Activated gamma-delta T cell treated with anti-CD3 and anti-CD28 coated beads, Interleukin-2, amount 50 U/mL, for 16 hours (primary cell): ENCODE results near the gene DNAH1.
"Not testable (repeated sequence)": the region's sequence is repeated elsewhere in the genome, so short reads cannot be mapped to it uniquely, and the experiment has no call there.

ENCODE experiments used
- DNase-seq: peaks from one replicate; pipeline ENCODE4 v3.0.0-alpha.2; 2020; ENCODE audit warnings: low read depth

The DNAH1 gene

DNA sequence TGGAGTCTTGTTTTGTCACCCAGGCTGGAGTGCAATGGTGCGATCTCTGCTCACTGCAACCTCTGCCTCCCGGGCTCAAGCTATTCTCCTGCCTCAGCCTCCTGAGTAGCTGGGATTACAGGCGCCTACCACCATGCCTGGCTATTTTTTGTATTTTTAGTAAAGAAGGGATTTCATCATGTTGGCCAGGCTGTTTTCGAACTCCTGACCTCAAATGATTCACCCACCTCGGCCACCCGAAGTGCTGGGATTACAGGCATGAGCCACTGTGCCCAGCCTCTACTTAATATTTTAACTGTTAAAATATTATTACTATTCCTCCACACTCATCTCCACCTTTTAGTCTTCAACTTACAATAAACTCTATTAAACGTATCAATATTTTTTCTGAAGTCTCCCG is 22.0 kb downstream of the DNAH1 start:
- not testable (repeated sequence) for DNase-seq

DNA sequence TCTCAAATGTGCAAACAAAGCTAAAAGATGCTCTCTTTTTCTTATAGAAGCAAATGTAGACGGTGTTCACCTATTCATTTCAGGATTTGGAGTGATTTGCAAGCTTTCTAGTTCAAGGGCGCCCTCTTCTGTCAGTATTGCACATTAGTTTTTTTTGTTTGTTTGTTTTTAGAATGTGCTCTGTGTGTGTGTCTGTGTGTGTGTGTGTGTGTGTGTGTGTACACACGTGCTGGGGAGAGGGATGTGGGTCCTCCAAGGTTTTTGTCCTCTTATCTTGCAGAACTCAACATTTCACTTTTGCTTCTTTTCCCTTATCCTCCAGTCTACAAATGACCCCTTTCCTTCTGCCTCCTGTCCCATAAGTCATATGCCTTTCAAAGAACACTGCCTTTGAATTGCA is 23.5 kb downstream of the DNAH1 start:
- DNase-seq = peak; percentile 29

DNA sequence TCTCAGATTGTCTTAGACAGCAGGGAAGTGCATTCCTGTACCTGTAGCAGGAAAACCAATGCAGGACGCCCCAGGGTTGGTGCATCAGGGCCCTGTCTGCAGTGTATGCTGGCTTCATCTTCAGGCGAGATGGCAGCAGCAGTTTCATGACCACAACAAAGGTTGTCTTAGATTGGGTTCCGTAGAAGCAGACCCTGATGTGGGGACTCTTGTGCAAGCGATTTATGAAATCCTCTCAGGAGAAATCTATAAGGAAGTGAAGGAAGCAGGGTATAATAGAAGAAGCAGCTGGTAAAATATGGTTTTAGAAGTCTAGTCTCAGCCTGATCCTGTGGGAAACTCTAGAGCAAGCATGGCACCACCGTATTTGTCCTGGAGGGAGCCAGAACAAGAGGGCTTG is 25.0 kb downstream of the DNAH1 start:
- no peak for DNase-seq

DNA sequence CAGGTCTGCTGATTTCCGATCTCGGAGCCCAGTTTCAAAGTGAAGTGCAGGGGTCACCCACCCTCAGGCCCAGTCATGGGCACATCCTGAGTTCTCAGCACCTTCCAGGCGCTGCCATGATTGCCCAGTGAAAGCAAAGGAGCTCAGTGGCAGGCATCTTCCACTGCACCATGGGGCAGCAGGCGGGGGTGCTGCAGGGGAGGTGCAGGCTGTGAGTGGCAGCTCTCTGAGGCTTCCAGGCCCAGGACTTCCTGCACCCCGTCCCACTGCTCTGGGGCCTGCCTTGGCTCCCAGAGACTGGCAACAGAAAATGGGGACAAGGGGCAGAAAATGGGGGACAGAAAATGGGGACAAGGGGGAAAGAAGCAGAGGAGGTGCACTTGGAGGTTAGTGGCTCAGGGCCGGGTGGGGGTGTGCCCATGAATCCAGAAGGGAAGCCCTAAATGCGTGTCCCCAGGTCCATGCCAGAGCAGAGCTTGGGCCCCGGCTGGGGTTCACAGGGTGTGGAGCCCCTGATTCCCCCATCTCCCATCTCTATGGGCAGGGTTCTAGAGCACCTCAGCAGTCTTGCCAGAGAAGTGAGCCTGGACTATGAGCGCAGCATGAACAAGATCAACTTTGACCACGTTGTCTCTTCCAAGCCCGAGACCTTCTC is 28.0 kb downstream of the DNAH1 start:
- DNase-seq = no peak

DNA sequence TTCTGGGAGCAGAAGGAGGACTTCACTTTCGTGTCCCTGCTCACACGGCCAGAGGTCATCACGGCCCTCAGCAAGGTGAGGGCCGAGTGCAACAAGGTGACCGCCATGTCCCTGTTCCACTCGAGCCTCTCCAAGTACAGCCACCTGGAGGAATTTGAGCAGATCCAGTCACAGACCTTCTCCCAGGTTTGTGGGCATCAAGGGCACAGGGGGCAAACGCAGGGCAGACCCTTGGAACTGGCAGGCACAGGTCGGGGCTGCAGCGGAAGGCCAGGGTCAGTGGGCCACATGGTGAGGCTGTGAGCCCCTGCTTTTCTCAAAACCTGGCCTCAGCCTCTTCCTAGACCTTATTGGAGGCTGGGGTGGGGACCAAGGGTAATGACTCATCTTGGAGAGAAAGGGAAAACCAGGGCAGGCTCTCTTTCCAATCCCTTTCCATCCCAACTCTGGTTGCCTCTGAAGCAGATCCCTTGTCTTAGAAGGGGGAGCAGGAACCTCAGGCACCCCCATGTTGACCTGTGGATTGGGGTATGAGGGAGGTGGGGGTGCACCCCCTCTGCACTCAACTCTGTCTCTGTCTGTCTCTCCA is 29.5 kb downstream of the DNAH1 start:
- DNase-seq = no peak

DNA sequence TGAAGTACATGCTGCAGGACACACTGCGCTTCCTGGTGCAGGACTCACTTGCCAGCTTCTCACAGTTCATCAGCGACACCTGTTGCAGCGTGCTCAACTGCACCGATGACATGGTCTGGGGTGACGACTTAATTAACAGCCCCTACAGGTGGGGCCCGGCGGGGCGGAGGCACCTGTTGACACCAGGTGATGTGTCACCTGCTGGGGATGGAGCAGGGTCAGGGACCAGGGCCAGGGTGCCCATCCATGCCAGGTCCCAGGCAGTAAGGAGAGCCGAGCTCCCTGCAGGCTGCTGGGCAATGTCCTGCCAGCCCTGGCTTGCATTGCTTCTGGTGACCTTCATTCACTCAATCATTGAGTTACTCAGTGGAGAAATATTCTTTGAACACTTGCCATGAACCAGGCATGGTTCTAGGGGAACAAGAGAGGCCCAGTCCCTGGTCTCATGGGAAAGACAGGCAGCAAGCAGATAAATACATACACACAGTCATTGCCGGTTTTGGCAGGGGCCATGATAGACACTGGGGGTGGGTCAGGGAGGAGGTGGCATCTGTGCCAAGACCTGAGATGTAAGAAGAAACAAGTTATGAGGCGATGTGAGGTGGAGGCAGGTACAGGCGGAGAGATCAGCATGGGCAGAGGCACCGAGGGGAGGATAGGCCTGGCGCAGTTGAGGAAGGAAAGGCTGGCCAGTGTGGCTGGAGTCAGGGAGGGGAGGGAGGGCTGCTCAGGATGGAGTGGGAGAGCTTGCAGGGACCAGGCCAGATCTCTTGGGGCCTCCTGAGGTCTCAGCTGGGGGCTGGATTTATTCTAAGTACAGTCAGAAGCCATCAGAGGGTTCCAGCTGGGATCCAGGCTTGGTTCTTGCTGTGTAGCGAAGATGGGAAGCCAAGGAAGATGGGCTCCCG is 30.8 kb downstream of the DNAH1 start:
- DNase-seq = no peak

GRCh38 chr3:52347716-52348635 is 31.9 kb downstream of the DNAH1 start:
- no peak for DNase-seq

GRCh38 chr3:52349131-52349530 is 33.0 kb downstream of the DNAH1 start:
- DNase-seq = no peak

DNA sequence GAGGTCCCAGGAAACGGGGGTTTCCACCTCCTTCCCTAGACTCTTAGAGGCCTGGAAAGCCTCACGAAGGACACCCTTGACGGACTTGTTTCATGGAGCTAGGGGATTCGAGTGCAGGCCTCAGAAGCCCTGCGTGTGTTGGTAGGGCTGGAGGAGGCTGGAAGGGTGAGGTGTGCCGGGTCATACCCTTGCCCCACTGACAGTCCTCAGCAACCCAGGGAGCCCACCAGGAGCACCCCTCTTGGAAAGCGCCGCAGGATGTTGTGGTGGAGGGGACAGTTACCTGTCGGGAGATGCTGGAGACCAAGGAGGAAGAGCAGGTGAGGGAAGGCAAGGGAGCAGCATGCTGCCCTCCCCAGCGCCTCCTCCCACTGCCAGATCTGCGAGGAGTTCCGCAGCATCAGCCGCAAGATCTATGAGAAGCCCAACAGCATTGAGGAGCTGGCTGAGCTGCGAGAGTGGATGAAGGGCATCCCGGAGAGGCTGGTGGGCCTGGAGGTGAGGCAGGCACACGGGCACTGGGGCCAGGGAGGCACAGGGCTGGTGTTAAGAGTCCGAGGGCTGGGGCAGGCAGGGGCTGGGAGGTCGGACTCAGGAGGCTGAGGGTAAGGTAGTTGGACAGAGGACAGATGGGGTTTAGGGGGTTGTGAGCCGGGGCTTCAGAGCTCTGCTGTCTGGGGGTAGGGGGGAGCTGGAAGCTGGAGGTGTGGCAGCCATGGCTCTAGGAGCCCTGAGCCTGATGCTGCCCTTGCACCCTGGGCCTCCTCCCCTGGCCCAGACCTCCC is 33.7 kb downstream of the DNAH1 start:
- DNase-seq = no peak

- DNase-seq = no peak
Measured at GRCh38 chr3:52350416-52350815, 34.3 kb downstream of the DNAH1 start.

DNA sequence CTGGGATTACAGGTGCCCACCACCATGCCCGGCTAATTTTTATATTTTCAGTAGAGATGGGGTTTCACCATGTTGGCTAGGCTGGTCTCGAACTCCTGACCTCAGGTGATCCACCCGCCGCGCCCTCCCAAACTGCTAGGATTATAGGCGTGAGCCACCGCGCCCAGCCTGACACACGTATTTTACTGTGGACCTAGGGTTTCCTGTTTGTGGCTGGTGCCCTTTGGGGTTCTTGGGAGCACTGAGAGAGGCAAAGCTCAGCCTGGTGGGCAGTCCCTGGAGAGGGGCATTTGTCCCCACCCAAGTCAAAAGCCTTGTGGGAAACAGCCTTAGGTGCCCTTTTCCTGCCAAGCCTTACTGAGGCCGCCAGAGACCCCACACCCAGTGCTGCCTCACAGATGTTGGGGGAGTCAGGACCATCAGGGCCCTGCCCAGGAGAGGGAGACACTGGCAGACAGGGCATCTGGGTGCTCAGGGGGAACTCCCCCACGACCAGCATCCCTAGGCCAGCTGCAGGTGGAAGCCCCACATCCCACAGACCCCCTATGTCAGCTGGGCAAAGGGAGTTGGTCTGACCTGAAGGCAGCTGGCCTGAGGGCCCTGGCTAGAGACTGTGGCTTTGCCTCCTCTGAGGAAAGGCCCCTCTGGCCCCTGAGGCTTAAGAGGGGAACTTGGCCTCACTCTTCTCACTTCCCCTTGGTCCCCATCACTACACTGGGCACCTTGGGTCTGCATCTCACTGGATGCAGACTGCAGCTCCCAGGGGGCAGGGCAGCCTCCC is 35.1 kb downstream of the DNAH1 start:
- DNase-seq = no peak

GRCh38 chr3:52351762-52352368 is 35.7 kb downstream of the DNAH1 start:
- no peak for DNase-seq

DNA sequence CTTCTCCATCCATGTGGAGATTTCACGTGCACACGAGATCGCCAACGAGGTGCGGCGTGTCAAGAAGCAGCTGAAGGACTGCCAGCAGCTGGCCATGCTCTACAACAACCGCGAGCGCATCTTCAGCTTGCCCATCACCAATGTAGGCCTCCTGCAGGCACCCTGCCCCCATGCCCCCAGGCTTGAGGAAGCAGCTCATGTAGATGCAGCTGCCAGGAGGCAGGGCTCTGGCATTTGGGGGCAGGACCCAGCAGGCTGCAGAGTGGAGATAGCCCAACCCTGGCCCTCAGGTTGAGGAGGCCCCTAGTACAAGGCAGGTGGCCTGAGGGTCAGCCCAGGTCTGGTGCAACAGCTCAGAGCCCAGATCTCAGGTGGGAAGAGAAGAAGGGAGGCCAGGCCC is 36.4 kb downstream of the DNAH1 start:
- no peak for DNase-seq

DNA sequence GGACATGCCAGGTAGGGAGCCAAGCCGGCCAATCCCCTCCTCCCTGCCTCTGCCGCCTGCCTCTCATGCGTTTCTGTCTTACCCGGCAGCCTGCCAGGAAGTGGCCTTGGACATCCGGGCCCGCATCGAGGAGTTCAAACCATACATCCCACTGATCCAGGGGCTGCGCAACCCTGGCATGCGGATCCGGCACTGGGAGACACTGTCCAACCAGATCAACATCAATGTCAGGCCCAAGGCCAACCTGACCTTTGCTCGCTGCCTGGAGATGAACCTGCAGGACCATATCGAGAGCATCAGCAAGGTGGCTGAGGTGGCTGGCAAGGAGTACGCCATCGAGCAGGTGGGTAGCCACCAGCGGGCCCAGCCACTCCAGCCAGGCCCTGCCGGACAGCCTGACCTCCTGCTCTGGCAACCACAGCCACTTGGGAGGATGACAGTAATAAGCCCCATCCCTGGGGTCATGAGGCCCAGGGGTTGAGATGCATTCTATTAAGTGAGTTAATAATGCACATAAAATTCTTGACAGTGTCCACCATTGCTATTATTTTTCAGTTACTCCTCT is 37.3 kb downstream of the DNAH1 start:
- DNase-seq = no peak

- no peak for DNase-seq
Measured at GRCh38 chr3:52354676-52355075, 38.6 kb downstream of the DNAH1 start.

GRCh38 chr3:52355526-52355925 is 39.4 kb downstream of the DNAH1 start:
- no peak for DNase-seq

DNA sequence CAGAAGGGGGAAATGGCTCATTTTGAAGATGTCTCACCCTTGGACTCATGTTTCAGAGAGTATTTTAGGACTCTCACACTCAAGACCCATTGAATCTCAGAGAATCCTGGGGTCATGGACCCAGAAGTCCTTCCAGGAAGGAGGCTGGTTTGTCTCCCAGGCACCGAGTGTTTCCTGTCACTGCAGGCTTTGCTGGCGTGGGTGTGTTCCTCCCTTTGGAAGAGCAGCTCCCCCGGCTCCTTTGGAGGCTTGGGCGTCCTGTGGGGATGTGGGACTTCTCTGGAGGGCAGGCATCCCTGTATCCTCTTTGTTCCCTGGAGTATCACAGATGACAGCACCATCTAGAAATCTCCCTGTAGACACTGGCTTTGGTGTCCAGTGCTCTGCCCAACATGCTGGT is 40.0 kb downstream of the DNAH1 start:
- no peak for DNase-seq

DNA sequence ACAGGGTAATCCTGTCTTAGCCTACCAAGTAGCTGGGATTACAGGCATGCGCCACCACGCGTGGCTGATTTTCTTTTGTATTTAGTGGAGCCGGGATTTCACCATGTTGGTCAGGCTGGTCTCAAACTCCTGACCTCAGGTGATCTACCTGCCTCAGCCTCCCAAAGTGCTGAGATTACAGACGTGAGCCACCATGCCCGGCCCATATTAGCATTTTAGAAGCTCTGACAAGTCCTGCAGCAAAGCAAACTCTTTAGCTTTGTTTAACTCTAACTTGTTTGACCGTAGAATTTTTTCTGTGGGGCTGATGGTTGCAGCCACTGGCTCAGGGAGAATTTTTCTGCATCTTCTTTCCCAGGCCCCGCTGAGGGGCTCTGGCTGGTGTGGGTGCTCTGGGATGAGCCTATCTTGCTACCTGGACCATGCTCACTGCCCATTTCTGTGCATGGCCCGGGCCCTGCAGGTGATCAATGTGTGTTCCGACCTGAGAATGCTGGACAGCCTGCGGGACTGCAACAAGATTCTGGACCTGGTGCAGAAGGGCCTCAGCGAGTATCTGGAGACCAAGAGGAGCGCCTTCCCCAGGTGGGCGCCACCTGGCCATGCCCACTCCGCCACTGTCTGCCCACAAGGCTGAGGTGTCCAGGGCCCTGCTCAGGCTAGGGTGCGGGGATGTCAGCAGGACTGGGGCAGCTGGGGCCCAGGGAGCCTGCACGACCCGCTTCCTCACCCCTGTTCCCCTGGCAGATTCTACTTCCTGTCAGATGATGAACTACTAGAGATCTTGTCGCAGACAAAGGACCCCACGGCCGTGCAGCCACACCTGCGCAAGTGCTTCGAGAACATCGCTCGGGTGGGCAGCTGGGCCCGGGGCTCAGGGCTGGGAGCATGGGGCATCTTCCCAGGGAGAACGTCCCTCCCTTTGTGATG is 41.3 kb downstream of the DNAH1 start:
- DNase-seq = no peak
